Heart left ventricle (tissue), 13 donors: Measurements from ENCODE around the gene FLT4.

Experiments used
- POLR2A ChIP-seq, 2 donors: fragments of 450-650 bp; IDR thresholded peaks; one replicate each; pipeline ENCODE4 v1.6.1; 2017; ENCODE audit warnings: antibody characterized with exemption in 2 of 2, mild to moderate bottlenecking in 2 of 2, moderate library complexity in 2 of 2
- TF ChIP-seq, protein P1 (sequence below), 12 donors: fragments of 200-600 bp; sonication (generic) in 4 of 12; IDR thresholded peaks; one replicate each; pipeline versions ENCODE4 v1.5.0 to v1.8.0; 2018 to 2022; ENCODE audit warnings: antibody characterized with exemption in 12 of 12, mild to moderate bottlenecking in 5 of 12
- donor health status: ischemic (EF 13 %, LVEDD 7.1; RV severe dilation, severe dysfunction).
- donor health status: DM: no; HTN: yes; CAD: no.
- donor health status: DM: no; HTN: no; CAD: no.
- donor health status: ischemic (EF 25% LVEDD 6.9; RV normal size, moderate dysfunction).
- donor health status: ischemic (EF 25% LVEDD 5.7; RV mildly dilated, moderate dysfunction).
- donor health status: ischemic (EF 35%, LVEDD 5.7; RV mildly dilated, moderate dysfunction).
- donor health status: nonischemic (EF 11% LVEDD 7.7; RV severe dilation, severe dysfunction).
- donor health status: DM: yes; HTN: yes; CAD: no.
- donor health status: PGD.
- donor health status: ischemic (EF 29% LVEDD 5.4; RV normal size, mild dysfunction).
- donor health status: nonischemic (EF 23%, LVEDD 6.1; RV moderate dilation, normal function).

DNA sequence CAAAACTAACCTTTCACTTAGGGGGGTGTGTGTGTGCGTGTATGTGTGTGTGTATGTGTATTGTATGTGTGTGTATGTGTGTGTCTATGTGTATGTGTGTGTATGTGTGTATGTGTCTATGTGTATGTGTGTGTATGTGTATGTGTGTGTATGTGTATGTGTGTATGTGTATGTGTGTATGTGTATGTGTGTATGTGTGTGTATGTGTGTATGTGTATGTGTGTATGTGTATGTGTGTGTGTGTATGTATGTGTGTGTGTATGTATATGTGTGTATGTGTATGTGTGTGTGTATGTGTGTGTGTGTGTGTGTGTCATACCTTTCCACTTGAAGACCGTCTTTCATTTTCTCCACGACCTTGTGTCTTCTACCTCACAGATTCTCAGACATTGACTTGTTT, 20.8 kb upstream of the FLT4 start:
- TF ChIP-seq, protein P1, sequence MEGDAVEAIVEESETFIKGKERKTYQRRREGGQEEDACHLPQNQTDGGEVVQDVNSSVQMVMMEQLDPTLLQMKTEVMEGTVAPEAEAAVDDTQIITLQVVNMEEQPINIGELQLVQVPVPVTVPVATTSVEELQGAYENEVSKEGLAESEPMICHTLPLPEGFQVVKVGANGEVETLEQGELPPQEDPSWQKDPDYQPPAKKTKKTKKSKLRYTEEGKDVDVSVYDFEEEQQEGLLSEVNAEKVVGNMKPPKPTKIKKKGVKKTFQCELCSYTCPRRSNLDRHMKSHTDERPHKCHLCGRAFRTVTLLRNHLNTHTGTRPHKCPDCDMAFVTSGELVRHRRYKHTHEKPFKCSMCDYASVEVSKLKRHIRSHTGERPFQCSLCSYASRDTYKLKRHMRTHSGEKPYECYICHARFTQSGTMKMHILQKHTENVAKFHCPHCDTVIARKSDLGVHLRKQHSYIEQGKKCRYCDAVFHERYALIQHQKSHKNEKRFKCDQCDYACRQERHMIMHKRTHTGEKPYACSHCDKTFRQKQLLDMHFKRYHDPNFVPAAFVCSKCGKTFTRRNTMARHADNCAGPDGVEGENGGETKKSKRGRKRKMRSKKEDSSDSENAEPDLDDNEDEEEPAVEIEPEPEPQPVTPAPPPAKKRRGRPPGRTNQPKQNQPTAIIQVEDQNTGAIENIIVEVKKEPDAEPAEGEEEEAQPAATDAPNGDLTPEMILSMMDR (IDR thresholded peaks at IDR 0.05) = no peak
- TF ChIP-seq POLR2A (IDR thresholded peaks at IDR 0.05) = no peak
